NT2/D1 (cell line): Measurements from ENCODE around the gene WASF2.
"Not testable (repeated sequence)": the region's sequence is repeated elsewhere in the genome, so short reads cannot be mapped to it uniquely, and the experiment has no call there.

Experiments
- DNase-seq: peaks from one replicate; pipeline ENCODE4 v3.0.0-alpha.2; 2011; ENCODE audit warnings: low read depth, low spot score
- H3K27me3 ChIP-seq: 2 replicates; pipeline ENCODE4 v1.6.0; 2011; ENCODE audit warnings: mild to moderate bottlenecking; ENCODE audit not compliant: insufficient read length, insufficient read depth
- H3K36me3 ChIP-seq: 2 replicates; pipeline ENCODE4 v1.6.1; 2011; ENCODE audit warnings: mild to moderate bottlenecking, low read length, mixed read lengths; ENCODE audit not compliant: insufficient read depth, insufficient read length
- H3K4me1 ChIP-seq: 2 replicates; pipeline ENCODE4 v1.5.1; 2011; ENCODE audit not compliant: insufficient read depth, insufficient read length
- H3K4me3 ChIP-seq: 2 replicates; pipeline ENCODE4 v1.5.1; 2011; ENCODE audit warnings: low read depth; ENCODE audit not compliant: insufficient read length
- H3K9ac ChIP-seq: 2 replicates; pipeline ENCODE4 v1.6.0; 2011; ENCODE audit warnings: low read depth; ENCODE audit not compliant: insufficient read length
- H3K9me3 ChIP-seq: 2 replicates; pipeline ENCODE4 v1.5.1; 2011; ENCODE audit warnings: mild to moderate bottlenecking, low read length; ENCODE audit not compliant: insufficient read depth
- SUZ12 ChIP-seq: IDR thresholded peaks from 2 replicates; pipeline ENCODE4 v1.6.1; 2011; ENCODE audit not compliant: insufficient read length, insufficient read depth; ENCODE audit errors: extremely low read depth
- YY1 ChIP-seq: IDR thresholded peaks from 2 replicates; pipeline ENCODE4 v1.6.1; 2011; ENCODE audit not compliant: insufficient read length, insufficient read depth
- ZNF274 ChIP-seq: IDR thresholded peaks from 2 replicates; pipeline ENCODE4 v1.6.1; 2011; ENCODE audit warnings: mild to moderate bottlenecking, low read depth, low read length

WASF2 gene

GRCh38 chr1:27438621-27439061 lies 51.3 kb downstream of the WASF2 start:
- Histone ChIP-seq H3K36me3 (peaks cover 3% of the 10 kb centered on the region), H3K27me3 (no peaks in the 10 kb centered on the region), H3K4me1 (no peaks in the 10 kb centered on the region), H3K9me3 (no peaks in the 10 kb centered on the region), H3K9ac (no peak overlapping the region), H3K4me3 (no peak overlapping the region)
- TF ChIP-seq ZNF274 (no peak), SUZ12 (no peak), YY1 (no peak)
- DNase-seq = no peak

DNA sequence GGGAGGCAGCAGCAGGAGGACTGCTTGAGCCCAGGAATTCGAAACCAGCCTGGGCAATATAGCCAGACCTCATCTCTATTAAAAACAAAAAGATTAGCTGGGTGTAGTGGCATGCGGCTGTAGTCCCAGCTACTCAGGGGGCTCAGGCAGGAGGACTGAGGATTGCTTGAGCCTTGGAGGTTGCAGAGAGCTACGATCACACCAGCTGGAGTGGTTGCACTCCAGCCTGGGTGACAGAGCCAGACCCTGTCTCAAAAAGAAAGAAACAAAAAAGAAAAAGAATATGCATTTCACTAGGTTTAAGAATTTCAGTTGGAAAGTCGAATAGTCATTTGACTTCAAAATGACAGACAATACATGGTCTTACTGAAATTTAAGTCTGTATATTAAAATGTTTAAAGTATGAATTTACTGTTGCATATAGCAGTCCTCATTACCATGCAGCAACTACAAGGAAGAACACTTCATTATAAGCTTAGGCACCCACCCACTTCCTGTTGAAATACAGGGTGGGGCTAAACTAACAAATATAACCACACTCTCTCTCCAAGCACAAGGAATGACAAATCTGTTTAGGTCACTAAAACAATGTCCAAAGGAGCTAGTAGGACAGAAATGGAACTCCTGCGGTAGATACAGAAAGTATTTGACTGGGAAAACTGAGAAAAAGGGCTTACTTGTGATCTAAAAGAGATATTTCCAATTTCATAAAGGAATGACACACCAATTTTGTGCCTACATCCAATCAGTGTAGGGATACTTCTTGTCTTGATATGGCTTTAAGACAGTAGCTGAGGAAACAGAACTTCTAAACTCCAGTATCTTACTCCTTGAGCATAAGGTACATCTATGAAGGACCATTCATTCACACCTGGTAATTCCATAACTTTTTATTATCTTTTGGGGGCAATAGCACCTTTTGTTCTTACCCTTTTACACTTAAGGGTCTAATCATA lies 53.5 kb downstream of the WASF2 start:
- TF ChIP-seq SUZ12 (no peak), ZNF274 (no peak), YY1 (no peak)
- Histone ChIP-seq H3K4me3 (no peak overlapping the region), H3K9ac (no peak overlapping the region), H3K36me3 (peaks cover 3% of the 10 kb centered on the region), H3K27me3 (no peaks in the 10 kb centered on the region), H3K9me3 (no peaks in the 10 kb centered on the region), H3K4me1 (peaks cover 2% of the 10 kb centered on the region)
- DNase-seq = no peak

- no peak for DNase-seq
- Histone ChIP-seq H3K9ac (no peak overlapping the region), H3K9me3 (no peaks in the 10 kb centered on the region), H3K4me1 (peaks cover 2% of the 10 kb centered on the region), H3K27me3 (no peaks in the 10 kb centered on the region), H3K36me3 (peaks cover 3% of the 10 kb centered on the region), H3K4me3 (no peak overlapping the region)
- no peak for TF ChIP-seq YY1
- no peak for TF ChIP-seq SUZ12
- TF ChIP-seq ZNF274 = no peak
These were observed 54.3 kb downstream of the WASF2 start for GRCh38 chr1:27435566-27436203.

DNA sequence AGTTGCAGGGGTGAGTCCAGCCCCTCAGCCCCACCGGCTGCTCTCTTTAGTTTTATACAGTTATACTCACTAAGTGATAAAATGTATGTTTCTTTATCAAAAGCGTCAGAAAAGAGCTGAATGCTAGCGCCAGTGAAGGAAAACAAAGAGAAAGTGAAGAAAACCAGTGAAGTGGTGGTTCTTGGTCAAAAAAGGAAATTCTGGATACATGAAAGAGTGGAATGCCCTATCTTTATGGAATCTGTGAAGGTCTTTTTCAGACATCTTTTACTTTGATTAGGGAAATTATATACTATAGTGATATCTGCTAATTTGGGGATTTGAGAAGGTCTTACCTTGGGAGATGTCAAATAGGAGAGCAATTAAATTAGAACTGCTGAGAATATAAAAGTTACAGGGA lies 56.3 kb downstream of the WASF2 start:
- Histone ChIP-seq H3K27me3 (no peaks in the 10 kb centered on the region), H3K4me1 (peaks cover 2% of the 10 kb centered on the region), H3K9ac (no peak overlapping the region), H3K9me3 (no peaks in the 10 kb centered on the region), H3K36me3 (peaks cover under 1% of the 10 kb centered on the region), H3K4me3 (no peak overlapping the region)
- DNase-seq = no peak
- TF ChIP-seq ZNF274 (no peak), YY1 (no peak), SUZ12 (no peak)

DNA sequence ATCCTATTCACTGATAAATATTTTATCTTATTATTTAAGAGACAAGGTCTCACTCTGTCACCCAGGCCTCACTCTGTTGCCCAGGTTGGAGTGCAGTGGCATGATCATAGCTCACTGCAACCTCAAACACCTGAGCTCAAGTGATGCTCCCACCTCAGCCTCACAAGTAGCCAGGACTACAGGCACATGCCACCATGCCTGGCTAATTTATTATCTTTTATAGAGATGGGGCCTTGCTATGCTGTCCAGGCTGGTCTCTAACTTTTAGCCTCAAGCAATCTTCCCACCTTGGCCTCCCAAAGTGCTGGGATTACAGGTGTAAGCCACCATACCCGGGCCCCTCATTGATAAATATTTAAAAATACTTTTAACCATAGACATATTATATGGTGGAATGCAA lies 57.2 kb downstream of the WASF2 start:
- not testable (repeated sequence) for H3K9me3 ChIP-seq, H3K27me3 ChIP-seq, H3K9ac ChIP-seq, H3K36me3 ChIP-seq, H3K4me3 ChIP-seq, H3K4me1 ChIP-seq, DNase-seq

- Histone ChIP-seq H3K36me3 (peaks cover 21% of the 10 kb centered on the region), H3K27me3 (no peaks in the 10 kb centered on the region), H3K9ac (no peak overlapping the region), H3K9me3 (no peaks in the 10 kb centered on the region), H3K4me1 (peaks cover 2% of the 10 kb centered on the region), H3K4me3 (no peak overlapping the region)
- DNase-seq = no peak
- TF ChIP-seq ZNF274 (no peak), YY1 (no peak), SUZ12 (no peak)
These were observed 58.4 kb downstream of the WASF2 start for GRCh38 chr1:27431601-27431940.

GRCh38 chr1:27430903-27431600 lies 58.9 kb downstream of the WASF2 start:
- Histone ChIP-seq H3K4me3 (no peak overlapping the region), H3K9me3 (no peaks in the 10 kb centered on the region), H3K36me3 (peaks cover 27% of the 10 kb centered on the region), H3K4me1 (peaks cover 2% of the 10 kb centered on the region), H3K9ac (no peak overlapping the region), H3K27me3 (no peaks in the 10 kb centered on the region)
- DNase-seq = no peak
- no peak for TF ChIP-seq ZNF274
- no peak for TF ChIP-seq SUZ12
- no peak for TF ChIP-seq YY1
